Measurements from ENCODE around the gene PPWD1.

PPWD1 gene

GRCh38 chr5:65548281-65548680 is 14.8 kb upstream of the PPWD1 start:
- DNase-seq (ENCODE audit: insufficient read length, low spot score) = no peak
- no peak for FAIRE-seq

GRCh38 chr5:65553941-65554340 is 9.2 kb upstream of the PPWD1 start:
- no peak for TF ChIP-seq CTCF (IDR thresholded peaks at IDR 0.05; ENCODE audit: insufficient read depth, missing control alignments)
- DNase-seq (ENCODE audit: insufficient read length, low spot score) (no peak), FAIRE-seq (no peak)

More at GRCh38 chr5:65548281-65548680, 14.8 kb upstream of the PPWD1 start:
- no peak for TF ChIP-seq CTCF (IDR thresholded peaks at IDR 0.05; ENCODE audit: insufficient read depth, missing control alignments)

GRCh38 chr5:65555287-65555686 is 7.8 kb upstream of the PPWD1 start:
- DNase-seq (ENCODE audit: insufficient read length, low spot score) = no peak
- FAIRE-seq = no peak
- TF ChIP-seq CTCF (IDR thresholded peaks at IDR 0.05; ENCODE audit: insufficient read depth, missing control alignments) = no peak

GRCh38 chr5:65556181-65556580 is 6.9 kb upstream of the PPWD1 start:
- DNase-seq (ENCODE audit: insufficient read length, low spot score) (no peak), FAIRE-seq (no peak)
- TF ChIP-seq CTCF (IDR thresholded peaks at IDR 0.05; ENCODE audit: insufficient read depth, missing control alignments) = no peak

- no peak for DNase-seq (ENCODE audit: insufficient read length, low spot score)
- no peak for TF ChIP-seq CTCF (IDR thresholded peaks at IDR 0.05; ENCODE audit: insufficient read depth, missing control alignments)
- no peak for FAIRE-seq
Measured at GRCh38 chr5:65556718-65557117, 6.4 kb upstream of the PPWD1 start.

- FAIRE-seq (no peak), DNase-seq (ENCODE audit: insufficient read length, low spot score) (no peak)
- TF ChIP-seq CTCF (IDR thresholded peaks at IDR 0.05; ENCODE audit: insufficient read depth, missing control alignments) = no peak
Measured at GRCh38 chr5:65563777-65564176, 681 bp downstream of the PPWD1 start.

GRCh38 chr5:65566505-65566904 is 3.4 kb downstream of the PPWD1 start:
- DNase-seq (ENCODE audit: insufficient read length, low spot score) (no peak), FAIRE-seq (no peak)
- no peak for TF ChIP-seq CTCF (IDR thresholded peaks at IDR 0.05; ENCODE audit: insufficient read depth, missing control alignments)

Data from D721Med (cell line).